K562 (cell line): ENCODE results near the gene IP6K1. TPM values are rescaled to one million over a fixed set of nuclear protein-coding genes. Genes with fewer than 3 reads are reported as not detected.

ENCODE experiments used
- ATAC-seq: fragments of 200-7000 bp; cut with Tn5 transposase; 3 replicates; pipeline ENCODE4 v1.9.1; 2020; ENCODE audit warnings: moderate library complexity
- BruUV-seq: library from RNA; stranded (reverse); fragments of 400-500 nt; replicated peaks from 2 replicates; lab custom pipeline; 2021; lab: Mats Ljungman, UMichigan
- CTCF ChIA-PET: fragments of 300-600 bp; formaldehyde crosslinking; extraction: SDS; loops from one replicate; lab custom pipeline; 2021; ENCODE audit warnings: low intra/inter-chr PET ratio; lab: Yijun Ruan, JAX
- POLR2A ChIA-PET: fragments of 300-600, 350-650 bp; sonication (Branson Sonifier 250); formaldehyde crosslinking; extraction: SDS; loops from one replicate; lab custom pipeline; 2021; ENCODE audit warnings: antibody characterized with exemption, inconsistent platforms; lab: Yijun Ruan, JAX
- DNase-seq, 4 experiments: peaks; one replicate each; pipeline versions ENCODE4 v3.0.0 to v3.0.0-alpha.2; 2011 to 2018; ENCODE audit warnings: low spot score in 3 of 4, mixed read lengths in 3 of 4; ENCODE audit errors: extremely low read depth in 1 of 4
- FAIRE-seq: peaks from 2 replicates; lab custom pipeline; 2011; peaks lifted over from hg19 to GRCh38; lab: Jason Lieb, UNC
- H2AFZ ChIP-seq: 2 replicates; pipeline ENCODE4 v1.6.0; 2011; ENCODE audit warnings: low read depth, low read length, control low read depth, inconsistent platforms
- H3K27ac ChIP-seq: fragments of 200-600 bp; 3 replicates; pipeline ENCODE4 v1.8.0; 2011; ENCODE audit warnings: low read depth, mild to moderate bottlenecking, control low read depth, inconsistent platforms, low read length, moderate library complexity, mixed read lengths; ENCODE audit errors: extremely low read depth
- H3K27me3 ChIP-seq, 2 experiments: fragments of 300-600 bp in 1 of 2; 2 replicates in 1 of 2; 3 replicates in 1 of 2; pipeline versions ENCODE4 v1.6.0 to v1.8.0; 2011; ENCODE audit warnings: inconsistent platforms in 2 of 2, low read length in 2 of 2, mild to moderate bottlenecking in 1 of 2, mixed read lengths in 1 of 2, moderate library complexity in 1 of 2; ENCODE audit not compliant: control insufficient read depth in 2 of 2, insufficient read depth in 2 of 2
- H3K36me3 ChIP-seq: fragments of 300-600 bp; 3 replicates; pipeline ENCODE4 v1.8.0; 2011; ENCODE audit warnings: mild to moderate bottlenecking, low read length, inconsistent platforms; ENCODE audit not compliant: control insufficient read depth, insufficient read depth
- H3K4me1 ChIP-seq, 2 experiments: fragments of 200-600 bp in 1 of 2; replicated peaks in 1 of 2; 2 replicates in 1 of 2; 3 replicates in 1 of 2; pipeline versions ENCODE4 v1.5.1 to v1.8.0; 2011; ENCODE audit warnings: inconsistent platforms in 2 of 2, low read length in 2 of 2, mild to moderate bottlenecking in 1 of 2, mixed read lengths in 1 of 2, moderate library complexity in 1 of 2; ENCODE audit not compliant: control insufficient read depth in 2 of 2, insufficient read depth in 2 of 2
- H3K4me2 ChIP-seq: 2 replicates; pipeline ENCODE4 v1.6.1; 2011; ENCODE audit warnings: low read length, control low read depth, inconsistent platforms, mixed read lengths; ENCODE audit not compliant: insufficient read depth
- H3K4me3 ChIP-seq: fragments of 200-600 bp; sonication (generic), shearing (Covaris generic); 2 replicates; pipeline ENCODE4 v1.5.1; 2016; ENCODE audit warnings: control low read depth, inconsistent platforms
- H3K79me2 ChIP-seq: fragments of 200-600 bp; 3 replicates; pipeline ENCODE4 v1.8.0; 2011; ENCODE audit warnings: low read length, inconsistent platforms; ENCODE audit not compliant: control insufficient read depth, insufficient read depth
- H3K9ac ChIP-seq, 2 experiments: 2 replicates each; pipeline versions ENCODE4 v1.6.0 to v1.6.1; 2011; ENCODE audit warnings: low read depth in 2 of 2, low read length in 2 of 2, control low read depth in 1 of 2, inconsistent platforms in 1 of 2, mild to moderate bottlenecking in 1 of 2, mixed read lengths in 1 of 2; ENCODE audit not compliant: insufficient read depth in 1 of 2
- H3K9me1 ChIP-seq: one replicate; pipeline ENCODE4 v1.6.0; 2011; ENCODE audit warnings: inconsistent platforms, mild to moderate bottlenecking, low read length, moderate library complexity; ENCODE audit not compliant: control insufficient read depth, insufficient read depth
- H3K9me3 ChIP-seq: replicated peaks from 2 replicates; pipeline ENCODE4 v1.5.1; 2011; ENCODE audit warnings: low read depth, low read length, inconsistent platforms; ENCODE audit not compliant: control insufficient read depth, insufficient read depth
- H4K20me1 ChIP-seq: replicated peaks from 2 replicates; pipeline ENCODE4 v1.6.1; 2011; ENCODE audit warnings: low read length, inconsistent platforms, mixed read lengths; ENCODE audit not compliant: control insufficient read depth, insufficient read depth
- ELF2 ChIP-seq: fragments of 250-450 bp; sonication (Bioruptor Pico); IDR thresholded peaks from 2 replicates; pipeline ENCODE4 v1.5.0; 2021; ENCODE audit warnings: mild to moderate bottlenecking
- FOXK1 ChIP-seq: sonication (generic); formaldehyde crosslinking; IDR thresholded peaks from 2 replicates; pipeline ENCODE4 v1.8.0; 2022; ENCODE audit warnings: missing genetic modification reagents, mild to moderate bottlenecking, borderline replicate concordance
- NCOA6 ChIP-seq: fragments of 450-650 bp; IDR thresholded peaks from 2 replicates; pipeline ENCODE4 v1.6.1; 2017; ENCODE audit warnings: mild to moderate bottlenecking
- NFE2L1 ChIP-seq: fragments of 450-650 bp; IDR thresholded peaks from 2 replicates; pipeline ENCODE4 v1.6.1; 2016; ENCODE audit warnings: missing genetic modification characterization, low read depth, mild to moderate bottlenecking, missing compliant biosample characterization, moderate library complexity, borderline replicate concordance
- PML ChIP-seq: IDR thresholded peaks from 2 replicates; pipeline ENCODE4 v1.6.1; 2012; ENCODE audit warnings: low read length, inconsistent platforms
- ZNF764 ChIP-seq: fragments of 250-450 bp; sonication (Bioruptor Pico); IDR thresholded peaks from 2 replicates; pipeline ENCODE4 v1.4.0; 2020; ENCODE audit warnings: low read depth, mild to moderate bottlenecking, moderate library complexity
- WGBS: fragments of 100-300 bp; shearing (Covaris generic); methylation state at CpG from one replicate; pipeline ENCODE4 v1.1.6; 2016; ENCODE audit warnings: low coverage, mixed read lengths; ENCODE audit not compliant: insufficient coverage; ENCODE audit errors: missing lambda C conversion rate; 5-methylcytosine and 5-hydroxymethylcytosine counted together
- in situ Hi-C: fragments of 300-500 bp; cut with MboI; formaldehyde crosslinking; loops from 4 replicates; pipeline ENCODE4 v1.15.0; 2018; ENCODE audit warnings: inconsistent platforms, mixed read lengths
- intact Hi-C: fragments of 100-400 bp; cut with micrococcal nuclease; formaldehyde crosslinking; loops from 2 replicates; pipeline ENCODE4 v1.14.2; 2022
- polyA plus RNA-seq, 8 experiments: library from polyadenylated mRNA; depleted of rRNA in 4 of 8; stranded (reverse) in 5 of 8; unstranded in 3 of 8; fragments of >200 nt; fragmentation: Nextera tagmentation in 2 of 8; fragmentation: Illumina TruSeq in 1 of 8; extraction: Ambion mirVana in 2 of 8; extraction: Trizol in 1 of 8; gene quantifications; 2 replicates each; pipeline versions ENCODE4 v1.2.1 to v1.2.3, GENCODE V29; 2011 to 2014; ENCODE audit warnings: inconsistent platforms in 1 of 8, missing spikeins in 1 of 8
- total RNA-seq, 7 experiments: library from RNA; depleted of rRNA in 6 of 7; stranded (reverse); fragments of >200 nt in 6 of 7; fragmentation: Illumina TruSeq in 2 of 7; extraction: Trizol in 2 of 7; gene quantifications; 2 replicates each; pipeline versions ENCODE4 v1.2.1 to v1.2.3, GENCODE V29; 2011 to 2021; ENCODE audit warnings: low replicate concordance in 1 of 7

Gene IP6K1
- total and polyA plus RNA-seq, 9 of the 15 experiments (the other 6 are each of a cell fraction or from before 2014, with no cell fraction given): 0.46 to 29.2 (median 13.1) TPM

- no peak overlapping the region for H3K4me2 ChIP-seq
- H3K79me2 ChIP-seq: no peaks in the 10 kb centered on the region; the same call in 2 of the 3 replicates
- no peaks in the 10 kb centered on the region for H3K27me3 ChIP-seq
- TF ChIP-seq ZNF764 (CRISPR knock-in tag): no peak
- TF ChIP-seq NFE2L1 (tag): no peak
- no peak for TF ChIP-seq NCOA6
- no peak for TF ChIP-seq PML
- no peak for TF ChIP-seq FOXK1 (CRISPR knock-in tag)
- TF ChIP-seq ELF2 (CRISPR knock-in tag): no peak
- H3K4me1 ChIP-seq: no peaks in the 10 kb centered on the region; a peak in 1 of 5 replicates
- POLR2A ChIA-PET: interaction anchor here (1.0 to 1.4 kb wide), 2 partner anchors 9 to 12 kb away, joined by 3 read pairs; partner anchors contain the start of gene GMPPB
- no peaks in the 10 kb centered on the region for H3K9me1 ChIP-seq
- in situ Hi-C loops: no loop called here
- H3K9me3 ChIP-seq: no peaks in the 10 kb centered on the region
- H3K9ac ChIP-seq: no peak overlapping the region
- BruUV-seq: no TSS peak
- H4K20me1 ChIP-seq: no peaks in the 10 kb centered on the region
- intact Hi-C loops: no loop called here
- FAIRE-seq (no peak), ATAC-seq (no peak), DNase-seq (no peak)
- WGBS: 89% methylated on average over 9 of the region's 11 CpGs
- CTCF ChIA-PET: no interaction called here
- H2AFZ ChIP-seq: no peak overlapping the region
- peaks cover 67% of the 10 kb centered on the region for H3K36me3 ChIP-seq
- H3K27ac ChIP-seq: no peak overlapping the region
- H3K4me3 ChIP-seq: no peak overlapping the region
Measured at GRCh38 chr3:49732597-49732996, 53.7 kb downstream of the IP6K1 start.
